GM08714 (cell line): ENCODE measurements around the gene HEXA.

Experiments
- H3K4me3 ChIP-seq: fragments of 200-500 bp; sonication (Bioruptor generic); 2 replicates; pipeline ENCODE4 v1.5.1; 2014; ENCODE audit warnings: mild to moderate bottlenecking, low read length, inconsistent platforms
- ZNF274 ChIP-seq: IDR thresholded peaks from 2 replicates; pipeline ENCODE4 v1.6.1; 2012; ENCODE audit warnings: mild to moderate bottlenecking, low read depth, low read length

The HEXA gene

GRCh38 chr15:72319360-72319984 lies 56.3 kb downstream of the HEXA start:
- no peak overlapping the region for H3K4me3 ChIP-seq
- TF ChIP-seq ZNF274 = no peak

- TF ChIP-seq ZNF274 = no peak
- no peak overlapping the region for H3K4me3 ChIP-seq
Observed at GRCh38 chr15:72318408-72318942, 57.3 kb downstream of the HEXA start.

- H3K4me3 ChIP-seq = no peak overlapping the region
- no peak for TF ChIP-seq ZNF274
Observed at GRCh38 chr15:72315706-72316370, 60.0 kb downstream of the HEXA start.

- TF ChIP-seq ZNF274 = no peak
- H3K4me3 ChIP-seq = no peak overlapping the region
Observed at GRCh38 chr15:72313881-72314280, 61.9 kb downstream of the HEXA start.

- TF ChIP-seq ZNF274 = no peak
- no peak overlapping the region for H3K4me3 ChIP-seq
Observed at GRCh38 chr15:72313448-72313840, 62.4 kb downstream of the HEXA start.

GRCh38 chr15:72312605-72313447 lies 63.0 kb downstream of the HEXA start:
- TF ChIP-seq ZNF274 = no peak
- H3K4me3 ChIP-seq = no peak overlapping the region

GRCh38 chr15:72307026-72307425 lies 68.8 kb downstream of the HEXA start:
- H3K4me3 ChIP-seq = no peak overlapping the region
- no peak for TF ChIP-seq ZNF274

GRCh38 chr15:72306211-72306785 lies 69.5 kb downstream of the HEXA start:
- TF ChIP-seq ZNF274 = no peak
- no peak overlapping the region for H3K4me3 ChIP-seq

GRCh38 chr15:72304596-72304995 lies 71.2 kb downstream of the HEXA start:
- H3K4me3 ChIP-seq = no peak overlapping the region
- no peak for TF ChIP-seq ZNF274

- H3K4me3 ChIP-seq = no peak overlapping the region
- TF ChIP-seq ZNF274 = no peak
Observed at GRCh38 chr15:72302955-72303354, 72.9 kb downstream of the HEXA start.
